ENCODE data around the gene ELK3.

GRCh38 chr12:96230646-96231045 is 36.5 kb downstream of the ELK3 start:
- TF ChIP-seq CTCF (IDR thresholded peaks at IDR 0.05) (no peak), POLR2A (IDR thresholded peaks at IDR 0.05) (no peak)
